HG03342 (cell line): ENCODE data around the gene CSRP3.
"Not testable (repeated sequence)": the region's sequence is repeated elsewhere in the genome, so short reads cannot be mapped to it uniquely, and the experiment has no call there.

Experiments used
- ATAC-seq: cut with Tn5 transposase; IDR thresholded peaks from one replicate; pipeline ENCODE4 v1.9.1; 2021; ENCODE audit warnings: mild to moderate bottlenecking, moderate library complexity; ENCODE audit not compliant: unreplicated experiment

The CSRP3 gene

GRCh38 chr11:19191530-19192169, 10.1 kb downstream of the CSRP3 start:
- no peak for ATAC-seq

GRCh38 chr11:19187833-19188258, 13.9 kb downstream of the CSRP3 start:
- no peak for ATAC-seq

DNA sequence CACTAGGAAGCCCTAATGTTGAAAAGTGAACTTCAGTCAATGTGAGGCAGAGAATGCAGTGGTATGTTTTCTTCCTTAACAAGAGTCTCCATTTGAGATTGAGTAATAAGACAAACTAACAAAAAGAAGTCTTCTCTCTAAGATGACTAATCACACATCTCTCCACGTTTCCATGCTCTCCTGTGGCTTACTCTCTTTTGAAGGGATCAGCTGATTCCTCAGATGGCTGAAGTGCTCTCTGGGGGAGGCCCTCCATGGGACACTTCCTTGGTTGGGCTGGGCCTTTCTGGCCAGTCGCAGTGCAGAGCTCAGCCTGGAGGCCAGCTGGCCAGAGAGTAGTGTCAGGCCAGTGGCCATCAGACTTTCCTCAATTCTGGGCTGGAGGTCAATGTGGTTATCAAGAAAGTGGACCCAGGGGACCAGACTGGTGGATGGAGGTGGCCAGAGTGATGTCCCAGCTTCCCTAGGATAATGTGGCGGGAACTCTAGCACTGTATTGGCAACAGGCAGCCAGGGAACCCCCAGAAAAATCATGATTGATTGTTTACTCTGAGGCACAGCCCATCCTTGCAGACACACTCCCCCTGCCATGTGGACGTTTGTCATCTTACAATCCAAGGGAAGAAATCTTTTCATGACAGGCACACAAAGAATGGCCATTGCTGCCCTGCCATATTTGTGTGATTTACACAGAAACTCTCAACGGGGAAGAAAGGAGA, 14.5 kb downstream of the CSRP3 start:
- ATAC-seq = no peak

- no peak for ATAC-seq
Observed at GRCh38 chr11:19185516-19186052, 16.2 kb downstream of the CSRP3 start.

DNA sequence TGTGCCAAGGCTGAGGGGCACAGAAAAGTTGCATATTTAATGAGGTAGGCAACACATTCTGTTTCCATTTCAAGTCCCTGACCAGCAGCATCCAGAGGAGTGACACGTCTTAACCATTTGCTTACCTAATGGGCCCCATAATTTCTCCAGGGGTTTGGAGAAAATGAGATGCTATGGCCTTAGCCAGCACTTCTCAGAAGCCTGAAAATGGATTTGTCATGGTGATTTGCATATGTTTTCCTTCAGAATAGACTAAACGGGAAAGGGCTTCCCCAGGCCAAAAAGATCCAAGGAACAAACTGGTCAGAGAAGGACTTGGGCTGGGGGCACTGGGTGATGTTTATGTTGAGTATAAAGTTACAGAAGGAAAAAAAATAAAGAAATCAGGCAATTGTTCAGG, 16.7 kb downstream of the CSRP3 start:
- ATAC-seq = no peak

DNA sequence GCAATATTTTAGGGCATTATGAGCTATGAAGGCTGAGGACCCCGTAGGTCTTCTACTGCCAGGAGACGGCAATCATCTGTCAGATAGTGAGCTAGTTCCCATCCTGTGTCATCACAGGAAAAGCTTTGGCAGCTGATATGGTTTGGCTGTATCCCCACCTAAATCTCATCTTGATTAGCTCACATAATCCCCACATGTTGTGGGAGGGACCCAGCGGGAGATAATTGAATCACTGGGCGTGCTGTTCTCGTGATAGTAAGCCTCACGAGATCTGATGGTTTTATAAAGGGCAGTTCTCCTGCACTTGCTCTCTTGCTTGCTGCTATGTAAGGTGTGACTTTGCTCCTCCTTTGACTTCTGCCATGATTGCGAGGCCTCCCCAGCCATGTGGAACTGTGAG, 18.1 kb downstream of the CSRP3 start:
- ATAC-seq = no peak

DNA sequence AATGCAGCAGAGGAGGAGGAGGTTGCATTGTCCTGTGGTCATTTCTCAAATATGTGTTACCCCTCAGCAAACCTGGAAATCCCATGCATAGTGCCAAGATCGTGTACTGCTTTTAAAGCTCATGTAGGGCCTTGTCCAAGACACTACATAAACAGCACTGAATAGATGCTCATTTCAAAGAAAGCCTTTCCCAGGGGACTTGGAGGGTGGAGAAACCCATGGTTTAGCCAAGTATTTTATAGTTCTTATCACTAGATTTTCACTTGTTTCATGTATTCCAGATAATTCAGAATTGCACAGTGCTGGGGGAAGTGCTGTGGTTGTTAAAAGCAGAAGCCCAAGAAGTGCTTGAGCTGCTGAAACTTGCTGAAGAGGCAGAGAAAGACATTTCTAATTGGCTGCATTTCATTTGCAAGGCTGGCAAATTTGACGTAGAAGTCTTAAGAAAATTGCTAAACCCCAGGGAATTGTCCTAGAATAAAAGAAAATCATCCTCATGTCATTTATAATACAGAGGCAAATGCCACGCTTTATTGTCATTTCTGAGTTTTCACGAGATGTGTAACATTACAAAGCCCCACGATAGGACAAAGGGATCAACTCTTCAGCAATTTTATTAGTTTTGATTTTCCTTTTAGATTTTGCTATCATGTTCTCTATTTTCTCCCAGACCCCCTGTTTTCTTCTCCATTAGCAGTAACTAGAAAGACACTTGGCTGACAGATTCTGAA, 20.1 kb downstream of the CSRP3 start:
- ATAC-seq = no peak

DNA sequence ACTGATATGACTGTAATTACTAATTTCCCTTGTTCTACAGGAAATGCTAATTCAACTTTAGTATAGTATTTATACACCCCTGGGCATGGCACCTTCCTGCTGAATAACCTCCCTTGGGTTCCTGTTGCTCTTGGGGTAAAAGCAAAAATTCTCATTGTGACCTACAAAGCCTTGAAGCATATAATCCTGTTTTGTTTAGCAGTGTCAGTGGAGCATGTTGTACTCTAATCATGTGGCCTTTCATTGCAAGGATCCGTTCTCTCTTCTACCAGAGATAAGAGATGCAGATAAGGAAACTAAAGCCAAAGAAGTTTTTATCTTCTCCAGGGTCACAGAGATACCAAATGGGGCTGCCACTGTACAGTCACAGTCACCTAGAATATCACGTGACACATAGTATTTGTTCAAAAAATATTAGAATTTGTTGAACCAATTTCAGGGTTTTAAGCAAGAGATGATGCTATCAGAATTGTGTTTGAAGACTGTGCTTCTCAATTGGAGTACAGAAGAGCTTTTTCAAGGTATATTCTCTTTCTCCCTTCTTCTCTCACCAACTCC, 25.1 kb downstream of the CSRP3 start:
- no peak for ATAC-seq

- ATAC-seq = no peak
Observed at GRCh38 chr11:19173964-19174638, 27.7 kb downstream of the CSRP3 start.

DNA sequence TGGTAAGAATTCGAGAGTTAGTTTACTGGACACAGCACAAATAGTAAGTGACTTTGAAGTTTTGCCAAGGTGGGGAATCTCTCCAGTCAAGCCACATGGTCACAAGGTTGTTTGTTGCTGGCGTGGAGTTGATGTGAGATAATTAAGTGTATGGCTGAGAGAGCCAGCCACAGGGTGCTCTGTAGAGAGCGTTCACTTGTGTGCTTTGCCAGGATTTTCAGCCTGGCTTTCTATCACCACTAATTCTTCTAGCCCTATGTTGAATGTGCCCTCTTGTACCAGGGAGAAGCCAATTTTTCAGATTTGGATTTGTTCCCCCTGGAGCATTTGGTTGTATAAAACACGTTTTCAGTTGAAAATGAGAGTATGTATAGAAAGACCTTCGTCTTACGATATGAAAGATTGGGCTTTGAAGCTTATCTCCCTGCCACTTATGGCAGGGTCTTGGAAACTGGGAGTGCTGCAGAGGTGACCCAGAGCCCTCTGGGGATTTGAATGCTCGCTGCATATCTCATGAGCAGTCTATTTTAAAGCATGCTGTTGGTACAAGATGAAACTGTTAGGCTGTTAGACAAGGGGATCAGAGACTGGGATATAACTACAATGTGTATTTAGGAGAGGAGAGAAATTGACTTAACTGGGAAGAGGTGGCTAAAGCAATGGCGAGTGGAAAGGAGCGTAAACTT, 28.6 kb downstream of the CSRP3 start:
- ATAC-seq = no peak

DNA sequence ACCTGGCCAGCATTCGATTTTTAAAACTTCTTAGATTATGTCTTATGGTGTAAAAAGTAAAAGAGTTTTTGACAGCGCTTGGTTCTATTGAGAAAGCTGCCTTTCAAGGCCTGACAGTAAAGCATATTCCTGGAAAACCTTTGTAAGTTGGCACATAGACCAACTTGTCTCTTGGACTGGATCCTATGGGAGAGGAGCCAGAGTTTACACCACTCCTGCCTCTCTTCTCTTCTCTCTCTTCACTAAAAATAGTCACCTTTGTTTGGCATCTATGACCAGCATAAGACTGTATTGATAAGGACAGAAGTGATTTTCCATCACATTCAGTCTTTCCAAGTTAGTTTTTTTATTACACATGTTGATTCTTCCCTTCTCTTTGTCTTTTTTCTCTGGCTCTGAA, 33.7 kb downstream of the CSRP3 start:
- ATAC-seq = no peak

DNA sequence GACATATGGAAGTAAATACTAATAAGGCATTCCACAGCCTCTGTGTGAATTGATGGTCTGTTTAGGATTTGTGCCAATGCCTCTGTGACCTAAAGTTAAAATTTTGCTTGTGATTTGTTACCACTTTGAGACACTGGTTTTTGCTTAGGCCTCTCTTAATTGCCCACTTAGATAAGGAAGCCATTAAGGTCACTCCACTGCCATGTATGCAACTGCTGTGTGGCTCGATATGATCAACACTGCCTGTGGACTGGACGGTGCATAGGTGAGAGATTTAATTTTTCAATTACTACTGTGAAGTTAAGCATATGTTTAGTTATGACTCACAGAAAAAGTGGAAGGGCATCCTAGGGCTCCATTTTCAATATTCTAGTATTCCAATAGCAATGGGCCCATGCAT, 36.9 kb downstream of the CSRP3 start:
- ATAC-seq = no peak

GRCh38 chr11:19164230-19164855, 37.4 kb downstream of the CSRP3 start:
- ATAC-seq = no peak

DNA sequence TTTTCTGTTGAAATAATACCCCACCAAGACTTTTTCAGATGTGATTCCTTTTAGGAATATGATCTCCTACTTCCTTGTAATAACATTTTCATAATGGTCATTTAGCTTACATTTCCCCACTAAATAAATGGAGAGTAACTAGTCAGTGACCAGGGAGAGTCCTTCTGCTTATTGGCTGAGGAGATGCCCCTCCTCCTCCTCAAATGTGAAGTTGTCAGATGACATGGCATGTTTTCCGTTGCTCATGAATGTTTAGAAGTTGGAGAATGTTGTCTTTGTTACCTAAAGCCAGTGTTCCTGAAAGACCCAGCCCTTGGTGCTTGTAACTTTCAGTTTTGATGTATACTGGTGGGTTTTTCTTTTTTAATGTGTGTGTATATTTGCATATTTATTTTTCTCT, 38.2 kb downstream of the CSRP3 start:
- no peak for ATAC-seq

DNA sequence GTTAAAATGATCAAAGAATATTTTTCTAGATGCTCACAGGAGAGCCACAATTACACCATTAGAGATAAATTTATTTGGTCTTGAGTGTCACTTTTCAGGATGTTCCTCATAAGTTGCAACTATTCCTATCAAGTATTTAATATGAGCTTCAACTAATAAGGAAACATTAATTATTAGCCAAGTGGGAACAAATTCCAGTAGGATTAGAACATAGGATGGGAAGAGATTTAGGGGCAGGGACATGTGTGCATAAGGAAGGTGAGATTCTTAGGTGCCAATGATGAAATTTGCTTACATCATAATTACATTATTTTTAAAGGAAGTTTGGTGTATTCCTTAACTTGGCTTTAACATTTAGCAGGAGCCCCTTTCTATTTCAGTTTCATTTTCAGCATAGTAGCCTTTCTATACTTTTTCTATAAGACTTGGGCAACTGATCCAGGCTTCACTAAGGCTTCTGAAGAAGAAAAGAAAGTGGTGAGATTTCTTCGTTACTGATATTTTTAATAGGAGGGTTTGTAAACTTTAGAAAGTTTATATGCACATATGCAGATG, 38.8 kb downstream of the CSRP3 start:
- no peak for ATAC-seq

DNA sequence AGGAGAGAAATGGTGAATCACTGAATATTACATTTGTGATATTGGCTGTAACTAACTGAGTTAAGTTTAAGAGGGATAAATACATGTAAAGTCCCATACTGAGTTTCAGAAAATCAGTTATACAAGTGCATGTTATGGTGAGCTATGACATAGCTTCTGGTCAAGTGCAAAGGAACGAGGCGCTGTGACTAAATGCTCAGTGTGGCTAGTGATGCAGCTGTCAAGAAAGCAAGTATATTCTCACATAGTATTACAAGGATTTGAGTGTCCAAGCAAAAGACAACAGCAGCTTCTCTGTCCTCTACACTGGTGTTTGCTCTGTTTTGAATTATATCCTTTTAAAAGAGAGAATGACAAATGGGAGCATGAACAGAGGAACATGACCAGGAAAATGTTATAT, 40.1 kb downstream of the CSRP3 start:
- no peak for ATAC-seq

DNA sequence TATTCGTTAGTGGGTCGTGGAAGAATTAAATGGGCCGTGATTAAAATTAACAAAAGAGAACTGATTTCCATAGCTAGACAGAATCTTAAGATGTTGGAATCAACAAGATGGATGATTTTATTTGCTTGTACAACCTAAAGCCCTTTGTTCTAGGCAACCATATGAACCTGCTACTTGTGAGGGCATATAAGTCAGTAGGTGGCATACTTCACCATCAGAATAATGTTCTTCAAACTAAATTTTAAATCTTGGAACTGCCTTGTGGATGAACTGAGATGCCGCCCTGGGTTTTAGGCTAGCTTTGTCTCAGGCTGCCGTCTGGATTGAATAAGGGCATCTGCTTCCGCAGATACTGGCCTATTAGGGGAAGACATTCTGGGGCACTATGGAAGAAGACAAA, 40.9 kb downstream of the CSRP3 start:
- ATAC-seq = no peak

DNA sequence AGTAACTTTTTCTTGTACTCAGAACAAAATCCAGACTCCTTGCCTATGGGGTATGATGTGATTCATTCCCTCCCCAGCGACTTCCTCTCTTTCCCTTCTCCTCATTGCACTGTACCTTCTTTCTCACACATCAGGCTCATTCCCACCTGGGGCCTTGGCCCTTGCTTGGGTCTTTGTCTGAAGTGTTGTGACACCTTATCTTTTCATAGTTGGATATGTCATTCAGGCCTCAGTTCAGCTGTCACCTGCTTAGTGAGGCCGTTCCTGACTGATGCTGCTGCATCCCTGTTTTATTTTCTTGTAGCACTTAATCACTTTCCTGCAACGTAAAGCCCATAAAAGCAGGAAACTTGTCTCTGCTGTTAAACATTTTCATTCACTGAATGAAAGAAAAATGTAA, 44.9 kb downstream of the CSRP3 start:
- no peak for ATAC-seq

- no peak for ATAC-seq
Observed at GRCh38 chr11:19145319-19145718, 56.5 kb downstream of the CSRP3 start.

DNA sequence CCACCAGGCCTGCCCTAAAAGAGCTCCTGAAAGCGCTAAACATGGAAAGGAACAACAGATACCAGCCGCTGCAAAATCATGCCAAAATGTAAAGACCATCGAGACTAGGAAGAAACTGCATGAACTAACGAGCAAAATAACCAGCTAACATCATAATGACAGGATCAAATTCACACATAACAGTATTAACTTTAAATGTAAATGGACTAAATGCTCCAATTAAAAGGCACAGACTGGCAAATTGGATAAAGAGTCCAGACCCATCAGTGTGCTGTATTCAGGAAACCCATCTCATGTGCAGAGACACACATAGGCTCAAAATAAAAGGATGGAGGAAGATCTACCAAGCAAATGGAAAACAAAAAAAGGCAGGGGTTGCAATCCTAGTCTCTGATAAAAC, 64.9 kb downstream of the CSRP3 start:
- ATAC-seq = not testable (repeated sequence)
